MM.1S (cell line): ENCODE results near the gene IFRD2.
A peak's percentile ranks its signal among the peaks of the same experiment; 100 is the strongest.

ENCODE experiments used
- DNase-seq: peaks from one replicate; pipeline ENCODE4 v3.0.0-alpha.2; 2015
- H2AFZ ChIP-seq: fragments of 300-600 bp; sonication (generic); 2 replicates; pipeline ENCODE4 v1.6.0; 2016; ENCODE audit warnings: antibody characterized with exemption, low read length
- H3F3A ChIP-seq: fragments of 300-600 bp; sonication (generic); 2 replicates; pipeline ENCODE4 v1.6.1; 2016; ENCODE audit warnings: mild to moderate bottlenecking, antibody characterized with exemption, low read length, moderate library complexity, mixed read lengths; ENCODE audit not compliant: insufficient read depth
- H3K27ac ChIP-seq: fragments of 300-600 bp; sonication (generic); 2 replicates; pipeline ENCODE4 v1.5.1; 2016; ENCODE audit warnings: mild to moderate bottlenecking, low read length
- H3K27me3 ChIP-seq: fragments of 300-600 bp; sonication (generic); replicated peaks from 2 replicates; pipeline ENCODE4 v1.6.0; 2016; ENCODE audit warnings: low read length; ENCODE audit not compliant: insufficient read depth
- H3K36me3 ChIP-seq: fragments of 300-600 bp; sonication (generic); replicated peaks from 2 replicates; pipeline ENCODE4 v1.6.1; 2016; ENCODE audit warnings: mild to moderate bottlenecking, low read length, mixed read lengths; ENCODE audit not compliant: insufficient read depth
- H3K4me1 ChIP-seq: fragments of 300-600 bp; sonication (generic); 2 replicates; pipeline ENCODE4 v1.6.1; 2016; ENCODE audit warnings: low read length, mixed read lengths
- H3K4me2 ChIP-seq: fragments of 300-600 bp; sonication (generic); 2 replicates; pipeline ENCODE4 v1.6.0; 2016; ENCODE audit warnings: low read depth, low read length
- H3K4me3 ChIP-seq: fragments of 300-600 bp; sonication (generic); 2 replicates; pipeline ENCODE4 v1.5.1; 2016; ENCODE audit warnings: low read length, mixed read lengths
- H3K79me2 ChIP-seq: fragments of 300-600 bp; sonication (generic); 2 replicates; pipeline ENCODE4 v1.6.1; 2016; ENCODE audit warnings: mixed run types, low read length, mixed read lengths
- H3K9ac ChIP-seq: fragments of 300-600 bp; sonication (generic); 2 replicates; pipeline ENCODE4 v1.6.1; 2016; ENCODE audit warnings: low read length, mixed read lengths
- H3K9me2 ChIP-seq: fragments of 300-600 bp; sonication (generic); replicated peaks from 2 replicates; pipeline ENCODE4 v1.6.1; 2016; ENCODE audit warnings: mild to moderate bottlenecking, low read length, mixed read lengths; ENCODE audit not compliant: insufficient read depth
- H3K9me3 ChIP-seq: fragments of 300-600 bp; sonication (generic); replicated peaks from 2 replicates; pipeline ENCODE4 v1.6.1; 2016; ENCODE audit warnings: mild to moderate bottlenecking, low read length, mixed read lengths; ENCODE audit not compliant: insufficient read depth
- H4K20me1 ChIP-seq: fragments of 300-600 bp; sonication (generic); 2 replicates; pipeline ENCODE4 v1.6.1; 2016; ENCODE audit warnings: mild to moderate bottlenecking, low read length, moderate library complexity, mixed read lengths; ENCODE audit not compliant: insufficient read depth
- CTCF ChIP-seq: fragments of 300-600 bp; sonication (generic); IDR thresholded peaks from 2 replicates; pipeline ENCODE4 v1.5.1; 2016; ENCODE audit warnings: antibody characterized with exemption, low read length, mixed read lengths
- EZH2 ChIP-seq: fragments of 300-600 bp; sonication (generic); optimal IDR thresholded peaks from 2 replicates; pipeline ENCODE3; 2017; ENCODE audit warnings: low read depth, mild to moderate bottlenecking, antibody characterized with exemption, low read length, mixed read lengths
- EZH2phosphoT487 ChIP-seq: fragments of 300-600 bp; sonication (generic); IDR thresholded peaks from 2 replicates; pipeline ENCODE4 v1.6.1; 2018; ENCODE audit warnings: antibody characterized with exemption, low read length

IFRD2 gene

GRCh38 chr3:50276762-50277101 is 15.5 kb downstream of the IFRD2 start:
- no peak for TF ChIP-seq CTCF
- no peak for TF ChIP-seq EZH2
- TF ChIP-seq EZH2phosphoT487 = no peak
- Histone ChIP-seq H3K36me3 (no peaks in the 10 kb centered on the region), H4K20me1 (no peaks in the 10 kb centered on the region), H3K4me1 (peaks cover 13% of the 10 kb centered on the region; the same call in 1 of the 2 replicates), H3F3A (no peaks in the 10 kb centered on the region), H3K4me2 (no peak overlapping the region), H3K9me2 (no peaks in the 10 kb centered on the region), H3K27me3 (peaks cover 61% of the 10 kb centered on the region), H3K4me3 (no peak overlapping the region), H2AFZ (no peak overlapping the region), H3K27ac (no peak overlapping the region), H3K79me2 (no peaks in the 10 kb centered on the region), H3K9me3 (no peaks in the 10 kb centered on the region), H3K9ac (no peak overlapping the region)
- no peak for DNase-seq

GRCh38 chr3:50275996-50276761 is 16.1 kb downstream of the IFRD2 start:
- Histone ChIP-seq H4K20me1 (no peaks in the 10 kb centered on the region), H3K9me3 (no peaks in the 10 kb centered on the region), H3K4me1 (peaks cover 13% of the 10 kb centered on the region; the same call in 1 of the 2 replicates), H3K27me3 (peaks cover 66% of the 10 kb centered on the region), H3K27ac (no peak overlapping the region), H3K9me2 (no peaks in the 10 kb centered on the region), H3K9ac (no peak overlapping the region), H3K4me2 (no peak overlapping the region), H3K36me3 (no peaks in the 10 kb centered on the region), H3K79me2 (no peaks in the 10 kb centered on the region), H2AFZ (no peak overlapping the region), H3F3A (no peaks in the 10 kb centered on the region), H3K4me3 (no peak overlapping the region)
- TF ChIP-seq EZH2 = no peak
- TF ChIP-seq CTCF = no peak
- no peak for TF ChIP-seq EZH2phosphoT487
- DNase-seq = no peak

GRCh38 chr3:50275141-50275995 is 16.9 kb downstream of the IFRD2 start:
- Histone ChIP-seq H3K4me3 (no peak overlapping the region), H3F3A (no peaks in the 10 kb centered on the region), H2AFZ (no peak overlapping the region), H3K27me3 (peaks cover 74% of the 10 kb centered on the region), H3K9me3 (no peaks in the 10 kb centered on the region), H3K9ac (no peak overlapping the region), H3K4me2 (no peak overlapping the region), H3K36me3 (no peaks in the 10 kb centered on the region), H3K4me1 (peaks cover 13% of the 10 kb centered on the region; the same call in 1 of the 2 replicates), H4K20me1 (no peaks in the 10 kb centered on the region), H3K27ac (no peak overlapping the region), H3K79me2 (no peaks in the 10 kb centered on the region), H3K9me2 (no peaks in the 10 kb centered on the region)
- TF ChIP-seq EZH2 (no peak), EZH2phosphoT487 (0 out of 2 replicates have a peak, but pooled peaks have one; percentile 19), CTCF (no peak)
- DNase-seq = no peak
